Activated naive CD4-positive, alpha-beta T cell treated with Interleukin-2 at 50 U/mL for 16 hours (primary cell): ENCODE results near the gene NIPSNAP3A.

Source experiments
- DNase-seq: peaks from one replicate; pipeline ENCODE4 v3.0.0-alpha.2; 2020

The NIPSNAP3A gene

GRCh38 chr9:104774831-104775573, 27.5 kb downstream of the NIPSNAP3A start:
- DNase-seq: no peak

DNA sequence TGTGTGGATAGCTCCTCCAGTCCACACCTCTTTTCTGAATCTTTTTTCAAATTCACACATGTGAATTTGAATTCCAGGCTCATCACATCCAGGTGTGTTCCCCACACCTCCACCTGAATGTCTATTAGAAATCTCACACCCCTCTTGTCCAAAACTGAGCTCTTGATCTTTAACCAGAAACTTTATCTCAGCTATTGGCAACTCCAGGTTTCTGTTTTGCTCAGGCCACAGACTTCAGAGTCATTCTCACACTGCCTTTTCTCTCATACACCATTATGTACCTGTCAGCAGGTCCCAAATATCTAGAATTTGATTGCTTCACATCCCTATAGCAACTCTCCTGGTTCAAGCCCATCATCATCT, 28.1 kb downstream of the NIPSNAP3A start:
- no peak for DNase-seq

GRCh38 chr9:104775976-104776375, 28.5 kb downstream of the NIPSNAP3A start:
- no peak for DNase-seq

GRCh38 chr9:104776797-104777196, 29.3 kb downstream of the NIPSNAP3A start:
- DNase-seq: no peak

GRCh38 chr9:104778802-104779201, 31.3 kb downstream of the NIPSNAP3A start:
- no peak for DNase-seq

- no peak for DNase-seq
Measured at GRCh38 chr9:104779334-104779733, 31.9 kb downstream of the NIPSNAP3A start.

DNA sequence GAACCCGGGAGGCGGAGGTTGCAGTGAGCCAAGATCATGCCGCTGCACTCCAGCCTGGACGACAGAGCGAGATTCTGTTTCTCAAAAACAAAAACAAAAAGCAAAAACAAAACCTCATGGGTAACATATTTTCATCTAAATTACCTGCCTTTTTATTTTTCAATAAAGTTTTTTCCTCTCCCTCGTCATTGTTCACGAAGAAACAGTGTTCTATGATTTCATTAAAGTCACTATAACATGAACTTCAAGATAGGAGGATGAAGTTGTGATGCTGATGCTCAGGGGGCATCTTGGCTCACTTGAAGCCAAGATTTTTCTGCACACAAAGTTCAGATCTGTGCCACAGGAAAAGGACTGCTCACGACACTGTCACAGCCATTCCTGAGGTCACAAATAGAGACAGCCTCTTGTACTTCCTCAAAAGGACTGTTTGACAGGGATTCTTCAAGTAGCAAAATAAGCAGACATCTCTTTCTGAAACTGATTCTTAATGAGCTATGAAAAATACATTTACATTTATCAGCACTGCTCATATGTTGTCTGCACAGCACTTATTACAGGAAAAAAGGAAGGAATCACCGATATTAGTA, 32.6 kb downstream of the NIPSNAP3A start:
- DNase-seq: no peak

DNA sequence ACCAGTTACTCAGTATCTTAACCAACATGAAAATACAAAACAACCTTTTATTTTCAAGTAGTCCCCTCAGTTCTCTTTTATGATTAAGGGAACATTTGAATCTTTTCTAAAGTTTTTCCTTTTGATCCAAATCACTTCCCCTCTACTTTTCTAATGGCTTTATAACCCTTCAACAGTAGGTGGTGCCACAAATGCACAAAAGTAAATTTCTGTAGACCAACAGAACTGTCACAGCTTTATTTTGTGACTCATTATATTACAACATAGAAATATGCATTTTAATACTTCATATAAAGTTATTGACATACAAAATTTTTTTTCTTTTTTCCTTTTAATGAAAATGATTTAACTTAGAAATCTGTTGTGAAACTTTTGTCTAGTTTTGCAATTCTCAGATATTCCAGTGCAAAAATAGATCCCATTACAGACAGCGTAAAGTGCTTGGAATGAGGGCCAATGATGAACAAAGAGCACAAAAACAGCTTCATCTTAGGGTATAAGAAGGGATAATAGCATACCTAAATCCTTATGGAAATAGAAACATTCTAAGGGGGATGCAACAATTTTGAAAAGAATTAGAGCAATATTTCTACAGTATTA, 33.4 kb downstream of the NIPSNAP3A start:
- DNase-seq: no peak

DNA sequence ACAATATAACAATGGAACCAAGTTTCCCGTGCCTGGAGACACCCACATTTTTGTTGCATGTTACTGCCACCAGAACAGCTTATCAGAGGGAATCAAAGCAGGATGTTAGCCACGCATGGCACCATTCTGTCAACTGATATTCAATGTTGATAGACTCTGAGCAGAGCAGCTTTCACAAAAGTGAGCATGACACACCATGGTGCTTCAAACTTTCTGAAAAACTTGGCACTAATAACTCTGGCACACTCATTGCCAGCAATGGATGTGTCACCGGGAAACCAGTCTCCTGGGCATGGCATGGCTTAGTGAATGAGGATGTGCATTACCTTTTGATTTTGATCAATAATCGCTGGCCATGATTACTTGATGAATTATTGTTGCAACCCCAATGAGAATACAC, 36.1 kb downstream of the NIPSNAP3A start:
- no peak for DNase-seq

- DNase-seq: no peak
Measured at GRCh38 chr9:104784098-104784497, 36.6 kb downstream of the NIPSNAP3A start.

GRCh38 chr9:104786293-104786692, 38.8 kb downstream of the NIPSNAP3A start:
- DNase-seq: no peak

DNA sequence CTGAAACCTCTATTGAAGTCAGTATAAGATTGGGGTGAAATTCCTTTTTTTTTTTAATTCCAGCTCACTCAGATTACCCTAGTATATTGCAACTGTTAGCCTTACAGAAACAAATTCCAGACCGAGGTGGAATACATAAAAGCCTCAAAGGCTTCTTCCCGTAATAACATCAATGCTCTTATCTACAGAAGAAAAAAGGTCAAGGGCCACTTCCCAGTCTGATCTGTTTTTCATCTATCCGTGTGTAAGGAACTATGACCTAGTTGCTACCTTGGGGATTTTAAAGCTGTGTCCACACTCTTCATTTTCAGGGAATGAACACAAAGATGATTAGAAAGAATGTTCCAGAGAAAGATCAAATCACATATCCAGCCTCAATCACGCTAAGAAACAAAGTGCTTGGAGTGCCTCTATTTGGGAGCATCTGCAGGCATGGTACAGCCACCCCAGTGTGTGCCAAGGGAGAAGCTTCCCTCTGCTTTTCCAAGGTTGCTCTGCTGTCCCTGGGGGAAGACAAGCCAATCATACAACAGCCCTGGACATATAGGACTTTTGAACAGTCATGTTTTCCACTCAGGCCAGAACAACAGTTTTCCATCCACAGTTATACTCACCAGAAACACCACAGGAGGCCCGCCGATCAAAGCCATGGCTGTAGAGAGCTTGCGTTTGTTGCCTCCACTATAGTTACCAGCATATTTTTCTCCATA, 40.0 kb downstream of the NIPSNAP3A start:
- DNase-seq: no peak

DNA sequence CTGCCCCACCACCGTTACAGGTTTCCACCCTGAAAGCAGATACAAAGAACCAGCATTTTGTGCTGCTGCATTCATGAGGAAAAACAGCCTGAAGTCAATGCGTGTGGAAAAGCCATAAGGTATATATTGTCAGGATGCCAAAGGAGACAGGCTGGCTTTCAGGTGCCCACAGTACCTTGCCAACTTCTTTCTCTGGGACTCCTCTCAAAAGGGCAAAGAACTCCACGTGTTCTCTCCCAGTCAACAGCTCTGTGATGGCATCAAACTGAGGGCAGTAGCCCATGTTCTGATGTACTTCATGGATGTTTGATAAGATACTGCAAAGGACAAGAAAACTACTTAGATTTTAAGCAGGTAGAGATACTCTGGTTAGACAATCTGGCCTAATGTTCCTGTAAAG, 40.8 kb downstream of the NIPSNAP3A start:
- no peak for DNase-seq

GRCh38 chr9:104794070-104794469, 46.6 kb downstream of the NIPSNAP3A start:
- no peak for DNase-seq

DNA sequence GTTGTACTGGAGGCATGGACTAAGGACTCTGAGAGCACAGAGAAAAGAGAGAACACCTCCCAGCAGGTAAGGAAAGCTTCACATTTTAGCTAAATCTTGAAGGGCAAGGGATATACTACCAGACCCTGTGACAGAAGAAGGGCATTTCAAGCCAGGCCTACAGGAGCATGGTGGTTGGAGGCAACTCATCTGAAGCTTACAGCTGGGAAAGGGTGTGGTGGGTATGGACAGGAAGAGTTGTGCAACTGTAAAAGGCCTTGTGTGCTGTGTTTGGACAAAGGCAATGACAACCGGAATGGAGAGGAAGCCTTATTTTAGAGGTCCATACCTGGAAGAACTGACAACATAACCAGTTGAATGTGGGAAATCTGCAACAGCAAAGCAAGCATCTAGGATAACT, 47.6 kb downstream of the NIPSNAP3A start:
- DNase-seq: no peak

DNA sequence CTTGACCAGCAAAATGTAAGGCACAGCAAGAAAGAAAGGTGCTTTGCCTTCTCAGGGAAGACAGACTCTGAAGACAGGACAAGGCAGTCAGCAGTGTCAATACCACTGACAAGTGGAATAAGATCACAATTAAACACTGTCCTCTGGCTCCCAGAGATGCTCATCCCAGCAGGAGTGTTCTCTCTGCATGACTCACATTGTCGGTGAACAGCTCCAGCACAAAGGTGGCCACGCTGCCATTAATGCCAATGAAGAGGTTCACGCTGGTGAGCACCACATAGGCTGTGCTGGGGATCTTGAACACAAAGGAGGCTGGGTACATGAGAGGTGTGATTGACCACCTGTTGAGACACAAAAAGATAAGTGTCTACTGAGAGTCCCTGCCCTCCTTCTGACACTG, 48.4 kb downstream of the NIPSNAP3A start:
- DNase-seq: no peak

DNA sequence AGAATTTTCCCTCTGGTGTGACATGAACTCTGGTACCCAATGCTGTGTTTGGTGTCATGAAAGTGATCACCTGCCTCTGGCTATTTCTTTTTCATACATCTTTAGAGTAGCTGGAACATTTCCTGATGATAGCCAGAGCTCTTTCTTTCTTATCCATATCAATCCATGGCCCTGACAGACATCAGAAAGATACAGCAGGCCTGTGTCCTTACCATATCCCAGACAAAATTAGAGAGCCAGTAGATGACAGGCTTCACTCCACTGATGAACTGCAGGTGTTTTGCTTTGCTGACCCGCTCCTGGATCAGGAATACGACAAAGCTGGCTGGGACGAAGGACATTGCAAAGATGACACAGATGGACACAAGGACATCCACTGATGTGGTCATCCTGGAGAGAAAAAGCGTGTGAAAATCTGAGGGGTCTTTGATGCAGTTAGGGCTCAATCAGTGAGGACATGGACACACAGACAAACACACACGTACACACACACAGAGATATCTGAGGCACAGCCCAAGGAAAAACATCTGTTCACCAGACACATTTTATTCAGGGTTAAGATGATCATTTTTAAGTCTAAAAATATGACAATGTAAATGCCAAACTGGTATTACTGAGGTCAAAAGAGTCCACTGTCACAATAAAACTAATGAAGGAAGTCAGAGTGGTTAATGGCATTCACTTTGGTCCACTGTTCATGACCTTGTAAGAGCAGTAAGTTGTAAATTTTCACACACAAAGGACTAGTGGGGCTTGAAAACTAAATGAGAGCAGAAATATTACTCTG, 50.9 kb downstream of the NIPSNAP3A start:
- no peak for DNase-seq

DNA sequence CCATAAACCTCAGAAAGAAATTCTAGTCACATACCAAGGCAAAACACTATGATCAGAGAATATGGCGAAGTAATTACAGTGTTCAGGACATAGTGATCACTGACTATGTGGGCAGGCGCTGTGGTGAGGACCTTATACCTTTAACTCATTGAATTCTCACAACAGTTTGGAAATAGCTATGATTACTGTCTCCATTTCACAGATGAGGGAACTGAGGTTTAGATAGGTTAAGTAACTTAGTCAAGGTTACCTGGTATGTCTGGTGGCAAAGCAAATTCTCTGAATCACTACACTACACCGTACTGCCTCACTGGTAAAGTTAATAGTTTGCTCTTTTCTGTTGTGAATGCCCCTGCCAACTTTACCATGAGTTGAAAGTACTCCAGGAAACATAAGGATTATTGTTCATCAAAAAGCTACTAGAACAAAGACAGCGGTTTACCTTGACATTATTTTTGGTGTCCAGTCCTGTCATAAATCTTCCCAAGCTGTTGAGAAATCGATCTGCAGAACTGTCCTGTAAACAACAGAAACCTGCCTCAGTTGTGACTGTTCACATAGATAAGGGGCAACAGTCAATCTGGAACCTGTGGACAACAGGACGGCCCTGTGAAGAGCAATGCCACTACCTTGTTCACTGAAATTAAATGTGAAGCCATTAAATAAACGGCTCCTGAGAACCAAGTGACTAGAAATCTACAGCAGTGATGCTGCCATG, 52.7 kb downstream of the NIPSNAP3A start:
- no peak for DNase-seq

GRCh38 chr9:104802110-104802509, 54.6 kb downstream of the NIPSNAP3A start:
- DNase-seq: no peak

DNA sequence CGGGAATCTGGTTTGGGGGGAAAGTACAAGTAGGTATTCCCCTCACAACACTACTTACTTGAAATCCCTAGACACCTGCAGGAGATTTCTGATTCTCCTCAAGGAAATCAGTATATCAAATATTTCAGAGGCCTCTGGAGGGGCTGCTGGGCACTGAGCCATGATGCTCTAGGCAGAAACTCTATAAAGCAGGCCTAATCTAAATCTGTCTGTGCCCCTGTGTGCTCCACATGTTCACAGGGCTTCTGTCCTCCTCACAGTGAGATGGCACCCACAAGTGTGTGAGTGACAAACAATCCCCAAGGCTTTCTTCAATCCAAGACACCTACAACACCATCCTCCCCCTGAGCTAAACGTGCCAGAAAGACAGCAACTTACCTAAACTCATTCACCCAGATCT, 55.4 kb downstream of the NIPSNAP3A start:
- no peak for DNase-seq

GRCh38 chr9:104805441-104805840, 58.0 kb downstream of the NIPSNAP3A start:
- DNase-seq: no peak

- DNase-seq: no peak
Measured at GRCh38 chr9:104808035-104808614, 60.6 kb downstream of the NIPSNAP3A start.
